Uterus (tissue), 4 donors: ENCODE measurements around the gene HOTAIR. TPM values are rescaled to one million over a fixed set of nuclear protein-coding genes. Genes with fewer than 3 reads are reported as not detected.

Experiments
- DNase-seq, 2 donors: peaks; one replicate each; pipeline ENCODE4 v3.0.0-alpha.2; 2019 to 2020
- H3K27ac ChIP-seq, 2 donors: fragments of 200-600 bp; sonication (generic); 1 replicate in 1 of 2; 2 replicates in 1 of 2; pipeline ENCODE4 v1.5.1; 2016 to 2018
- H3K27me3 ChIP-seq, 2 donors: fragments of 200-600 bp; sonication (generic); one replicate each; pipeline ENCODE4 v1.5.1; 2018 to 2019; ENCODE audit warnings: control low read depth in 1 of 2
- H3K36me3 ChIP-seq, 2 donors: fragments of 200-600 bp; sonication (generic); one replicate each; pipeline ENCODE4 v1.5.1; 2019; ENCODE audit warnings: control low read depth in 1 of 2
- H3K4me1 ChIP-seq, 2 donors: fragments of 200-600 bp; sonication (generic); one replicate each; pipeline ENCODE4 v1.5.1; 2018 to 2019; ENCODE audit warnings: control low read depth in 1 of 2
- H3K4me3 ChIP-seq, 2 donors: fragments of 200-600 bp; sonication (generic); 1 replicate in 1 of 2; 2 replicates in 1 of 2; pipeline ENCODE4 v1.5.1; 2018 to 2019; ENCODE audit warnings: mild to moderate bottlenecking in 1 of 2
- H3K9me3 ChIP-seq, 2 donors: fragments of 200-600 bp; sonication (generic); one replicate each; pipeline ENCODE4 v1.5.1; 2019; ENCODE audit warnings: control low read depth in 1 of 2
- POLR2A ChIP-seq, 2 donors: fragments of 450-650 bp; IDR thresholded peaks; one replicate each; pipeline ENCODE4 v1.6.1; 2016; ENCODE audit warnings: antibody characterized with exemption in 2 of 2, mild to moderate bottlenecking in 1 of 2, moderate library complexity in 1 of 2
- intact Hi-C: fragments of 100-400 bp; cut with DNase I; formaldehyde crosslinking; loops from one replicate; pipeline ENCODE4 v1.15.1; 2023; ENCODE audit warnings: low total_unique reads
- total RNA-seq, 4 donors: library from RNA; depleted of rRNA in 3 of 4; stranded (reverse); fragments of >200 nt in 3 of 4; gene quantifications; one replicate each; pipeline versions ENCODE4 v1.1.0 to v1.2.4, GENCODE V29; 2014 to 2023
- TF ChIP-seq, protein P1 (sequence below), 4 experiments: fragments of 200-600 bp in 2 of 4; fragments of 450-650 bp in 2 of 4; sonication (generic) in 2 of 4; IDR thresholded peaks; one replicate each; pipeline ENCODE4 v1.5.1; 2016 to 2019; ENCODE audit warnings: antibody characterized with exemption in 4 of 4, mild to moderate bottlenecking in 2 of 4, moderate library complexity in 1 of 4
- donor health status: DM: yes; HTN: yes; CAD: no.

Gene HOTAIR
- total RNA-seq, 4 donors from 2014 or later = 1.2 to 4.1 (median 2.1) TPM; not detected in 1

DNA sequence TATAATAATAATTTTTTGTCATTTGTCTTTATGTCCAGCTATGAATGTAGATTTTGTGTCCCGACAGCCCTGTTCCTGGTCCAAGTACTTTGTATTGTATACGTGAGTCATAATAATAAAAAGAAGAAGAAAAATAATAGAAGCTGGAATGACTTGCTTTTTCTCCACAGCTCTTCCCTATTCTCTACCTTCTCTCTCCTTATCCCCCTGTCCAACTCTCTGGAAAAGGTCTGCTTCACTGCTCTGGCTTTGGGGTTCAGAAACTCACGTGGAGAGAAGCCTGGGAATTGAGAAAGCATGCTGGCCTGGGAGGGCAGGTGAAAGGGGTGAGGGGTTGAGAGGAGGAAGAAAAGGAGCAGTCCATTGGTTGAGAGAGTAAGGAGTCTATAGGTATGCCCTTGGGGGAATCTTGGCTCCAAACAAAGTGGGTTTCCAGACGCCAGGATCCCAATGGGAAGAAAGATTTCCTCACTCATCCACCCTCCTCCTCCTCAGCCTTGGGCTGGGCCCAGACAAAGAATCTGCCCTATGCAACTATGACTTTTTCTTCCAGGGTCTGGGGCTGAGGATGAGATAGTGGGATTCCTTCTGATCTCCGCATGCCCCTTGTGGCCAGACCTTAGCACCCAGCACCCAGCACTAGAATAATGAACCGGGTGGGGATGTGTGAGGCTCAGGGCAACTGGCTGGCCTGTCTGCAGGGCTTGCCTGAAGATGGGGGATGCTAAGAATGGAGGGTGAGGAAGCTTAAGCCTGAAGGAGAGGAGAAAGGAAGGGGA lies 38.1 kb upstream of the HOTAIR start:
- TF ChIP-seq, protein P1, sequence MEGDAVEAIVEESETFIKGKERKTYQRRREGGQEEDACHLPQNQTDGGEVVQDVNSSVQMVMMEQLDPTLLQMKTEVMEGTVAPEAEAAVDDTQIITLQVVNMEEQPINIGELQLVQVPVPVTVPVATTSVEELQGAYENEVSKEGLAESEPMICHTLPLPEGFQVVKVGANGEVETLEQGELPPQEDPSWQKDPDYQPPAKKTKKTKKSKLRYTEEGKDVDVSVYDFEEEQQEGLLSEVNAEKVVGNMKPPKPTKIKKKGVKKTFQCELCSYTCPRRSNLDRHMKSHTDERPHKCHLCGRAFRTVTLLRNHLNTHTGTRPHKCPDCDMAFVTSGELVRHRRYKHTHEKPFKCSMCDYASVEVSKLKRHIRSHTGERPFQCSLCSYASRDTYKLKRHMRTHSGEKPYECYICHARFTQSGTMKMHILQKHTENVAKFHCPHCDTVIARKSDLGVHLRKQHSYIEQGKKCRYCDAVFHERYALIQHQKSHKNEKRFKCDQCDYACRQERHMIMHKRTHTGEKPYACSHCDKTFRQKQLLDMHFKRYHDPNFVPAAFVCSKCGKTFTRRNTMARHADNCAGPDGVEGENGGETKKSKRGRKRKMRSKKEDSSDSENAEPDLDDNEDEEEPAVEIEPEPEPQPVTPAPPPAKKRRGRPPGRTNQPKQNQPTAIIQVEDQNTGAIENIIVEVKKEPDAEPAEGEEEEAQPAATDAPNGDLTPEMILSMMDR (IDR thresholded peaks at IDR 0.05) = no peak
- no peak for TF ChIP-seq POLR2A (IDR thresholded peaks at IDR 0.05)

DNA sequence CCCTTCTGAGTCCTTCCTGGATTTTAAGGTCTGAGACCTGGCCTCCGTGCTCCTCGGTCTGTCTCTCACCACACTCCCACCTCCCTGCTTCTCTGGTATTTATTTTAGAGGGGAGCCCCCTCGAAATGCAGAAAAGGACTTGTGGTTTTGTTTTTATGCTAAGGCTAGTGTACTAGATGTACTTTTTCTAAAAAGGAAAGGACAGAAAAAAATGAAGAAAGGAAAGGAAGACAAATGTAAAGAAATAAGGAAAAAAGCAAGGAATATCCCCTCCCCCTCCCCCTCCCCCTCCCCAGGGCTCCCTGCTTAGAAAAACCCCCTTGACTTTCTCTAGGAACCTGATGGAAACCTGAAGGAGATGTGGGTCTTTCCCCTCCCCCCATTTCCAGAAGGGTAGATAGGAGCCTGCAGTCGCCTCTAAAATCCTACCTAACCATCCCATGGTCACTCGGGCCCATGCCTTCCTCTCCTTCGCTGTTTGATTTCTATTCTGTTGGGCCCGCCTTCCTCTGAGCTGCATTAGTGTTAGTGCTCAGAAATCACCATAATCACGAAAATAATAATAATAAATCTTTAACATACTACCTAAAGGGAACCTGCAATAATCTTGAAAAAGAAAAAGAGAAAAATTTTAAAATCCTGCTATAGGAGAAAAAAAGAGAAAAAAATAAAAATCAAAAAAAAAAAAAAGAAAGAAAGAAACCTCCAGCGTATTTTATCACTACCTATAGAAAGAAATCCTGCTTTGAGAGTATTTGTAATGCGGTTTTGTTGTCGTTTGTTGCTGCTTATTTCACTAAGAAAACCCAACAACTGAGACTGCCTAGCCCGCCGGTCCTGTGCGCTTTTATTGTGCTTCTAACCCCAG lies 37.1 kb upstream of the HOTAIR start:
- TF ChIP-seq, protein P1 (IDR thresholded peaks at IDR 0.05) = no peak
- no peak for TF ChIP-seq POLR2A (IDR thresholded peaks at IDR 0.05)
- no peak for DNase-seq
- intact Hi-C loops = no loop called here
- H3K27me3 ChIP-seq = peaks cover 0 to 37% of the 10 kb centered on the region in 2 donors
- H3K9me3 ChIP-seq = no peaks in the 10 kb centered on the region
- no peaks in the 10 kb centered on the region for H3K4me1 ChIP-seq
- H3K27ac ChIP-seq = no peak overlapping the region
- H3K36me3 ChIP-seq = no peaks in the 10 kb centered on the region
- peak overlapping the region in 1 of 2 donors; percentile 3 for H3K4me3 ChIP-seq

More for the DNA sequence above, 38.1 kb upstream of the HOTAIR start:
- no peaks in the 10 kb centered on the region for H3K4me1 ChIP-seq
- no peak for DNase-seq
- intact Hi-C loops = no loop called here
- no peak overlapping the region for H3K27ac ChIP-seq
- no peaks in the 10 kb centered on the region for H3K36me3 ChIP-seq
- H3K27me3 ChIP-seq = peaks cover 0 to 35% of the 10 kb centered on the region in 2 donors
- H3K4me3 ChIP-seq = no peak overlapping the region
- no peaks in the 10 kb centered on the region for H3K9me3 ChIP-seq

DNA sequence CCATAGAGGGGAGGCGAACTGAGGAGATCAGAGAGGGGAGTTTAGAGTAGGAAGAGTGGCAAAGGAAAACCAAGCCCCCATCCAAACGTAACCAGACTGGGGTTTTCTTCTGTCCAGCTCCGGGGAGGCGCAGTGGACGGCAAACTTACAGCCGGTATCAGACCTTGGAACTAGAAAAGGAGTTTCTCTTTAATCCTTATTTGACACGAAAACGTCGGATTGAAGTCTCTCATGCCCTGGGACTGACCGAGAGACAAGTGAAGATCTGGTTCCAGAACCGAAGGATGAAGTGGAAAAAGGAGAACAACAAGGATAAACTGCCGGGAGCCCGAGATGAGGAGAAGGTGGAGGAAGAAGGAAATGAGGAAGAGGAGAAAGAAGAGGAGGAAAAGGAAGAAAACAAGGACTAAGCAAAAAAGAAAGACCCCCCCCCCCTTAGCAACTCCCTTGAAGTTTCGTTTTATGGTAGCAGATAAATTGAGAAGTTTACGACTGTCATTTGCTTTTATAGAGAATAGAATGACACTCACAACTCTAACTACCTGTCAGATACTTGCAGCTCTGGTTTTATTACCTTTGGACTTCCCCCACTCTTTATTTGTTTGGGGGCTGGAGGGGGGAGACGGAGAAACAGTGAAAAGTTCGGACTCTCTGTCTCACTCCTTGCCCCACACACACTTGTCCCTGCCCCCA lies 36.4 kb upstream of the HOTAIR start:
- TF ChIP-seq, protein P1 (IDR thresholded peaks at IDR 0.05) = no peak
- no peak for TF ChIP-seq POLR2A (IDR thresholded peaks at IDR 0.05)
- no peaks in the 10 kb centered on the region for H3K4me1 ChIP-seq
- no peak for DNase-seq
- no peaks in the 10 kb centered on the region for H3K36me3 ChIP-seq
- H3K27me3 ChIP-seq = peaks cover 0 to 43% of the 10 kb centered on the region in 2 donors
- no peaks in the 10 kb centered on the region for H3K9me3 ChIP-seq
- no peak overlapping the region for H3K27ac ChIP-seq
- intact Hi-C loops = no loop called here
- peak overlapping the region in 1 of 2 donors; percentile 3 for H3K4me3 ChIP-seq

DNA sequence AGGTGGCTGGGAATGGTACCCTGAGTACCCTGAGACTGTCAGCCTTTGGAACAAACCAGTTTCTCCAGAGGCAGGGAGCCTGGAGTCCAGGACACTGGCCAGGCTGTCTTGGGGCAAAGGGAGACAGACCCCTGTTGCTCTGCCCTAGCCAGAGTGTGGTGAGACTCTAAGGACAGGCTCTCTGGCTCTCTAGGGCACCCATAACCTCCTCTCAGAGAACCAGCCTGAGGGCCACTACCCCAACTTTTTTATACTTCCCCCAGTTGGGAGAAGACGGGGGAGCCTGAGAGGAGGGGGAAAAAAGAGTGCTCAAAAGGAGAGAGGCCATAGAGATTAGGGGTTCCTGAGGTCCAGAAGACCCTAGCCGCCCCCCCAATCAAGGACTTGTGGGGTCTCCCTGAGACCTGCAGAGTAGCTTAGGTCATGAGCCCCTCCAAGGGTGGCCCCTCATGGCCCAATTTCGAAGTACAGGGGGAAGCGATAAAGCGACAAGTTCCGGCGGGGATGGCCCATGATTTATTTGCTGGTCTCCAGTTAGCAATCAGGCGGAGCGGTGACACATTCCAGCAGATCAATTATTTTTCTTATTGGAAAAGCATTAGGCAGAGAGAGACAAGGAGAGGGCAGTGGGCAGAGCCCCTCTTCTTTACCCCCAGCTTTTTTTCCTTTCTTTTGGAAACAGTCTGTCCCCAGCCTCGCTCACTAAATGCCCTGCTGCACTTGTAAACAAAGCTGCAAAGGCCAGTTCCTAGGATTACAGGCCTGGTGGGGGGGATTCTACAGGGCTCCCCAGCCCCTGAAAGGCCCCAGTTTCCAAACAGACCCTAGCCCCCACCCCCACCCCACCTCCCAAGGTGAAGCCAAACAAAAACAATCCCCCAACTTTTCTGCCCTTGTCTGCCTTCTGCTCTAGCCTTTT lies 35.6 kb upstream of the HOTAIR start:
- Histone ChIP-seq H3K9me3 (no peaks in the 10 kb centered on the region), H3K27me3 (peaks cover 4 to 36% of the 10 kb centered on the region in 2 donors), H3K36me3 (no peaks in the 10 kb centered on the region), H3K27ac (no peak overlapping the region), H3K4me3 (no peak overlapping the region), H3K4me1 (no peaks in the 10 kb centered on the region)
- intact Hi-C loops = no loop called here
- no peak for DNase-seq
- no peak for TF ChIP-seq POLR2A (IDR thresholded peaks at IDR 0.05)
- TF ChIP-seq, protein P1 (IDR thresholded peaks at IDR 0.05) = no peak
